OCI-LY3 (cell line): Measurements from ENCODE around the gene SBK3.

Experiments
- H2AFZ ChIP-seq: fragments of 200-600, 300-600 bp; shearing (Covaris generic); 2 replicates; pipeline ENCODE4 v1.6.0; 2014; ENCODE audit warnings: antibody characterized with exemption, low read depth, low read length
- H3K27ac ChIP-seq: fragments of 200-600, 300-600 bp; sonication (generic); 2 replicates; pipeline ENCODE4 v1.5.1; 2014; ENCODE audit warnings: mild to moderate bottlenecking, low read length, moderate library complexity, mixed read lengths
- H3K27me3 ChIP-seq: fragments of 200-600, 300-600 bp; sonication (generic); 2 replicates; pipeline ENCODE4 v1.6.1; 2014; ENCODE audit warnings: low read depth, low read length, mixed read lengths
- H3K36me3 ChIP-seq: fragments of 200-600, 300-600 bp; sonication (generic); replicated peaks from 2 replicates; pipeline ENCODE3; 2014; ENCODE audit warnings: low read depth, low read length, mixed read lengths
- H3K4me1 ChIP-seq: fragments of 300-600, 200-600 bp; sonication (generic); 2 replicates; pipeline ENCODE4 v1.6.1; 2014; ENCODE audit warnings: low read length, mixed read lengths
- H3K4me2 ChIP-seq: fragments of 200-600, 300-600 bp; sonication (generic); 2 replicates; pipeline ENCODE4 v1.6.1; 2014; ENCODE audit warnings: low read length, mixed read lengths
- H3K4me3 ChIP-seq: fragments of 300-600, 200-600 bp; sonication (generic); 2 replicates; pipeline ENCODE4 v1.5.1; 2014; ENCODE audit warnings: antibody characterized with exemption, mild to moderate bottlenecking, low read length, moderate library complexity
- H3K79me2 ChIP-seq: fragments of 300-600, 200-600 bp; shearing (Covaris generic); 2 replicates; pipeline ENCODE4 v1.6.1; 2014; ENCODE audit warnings: mild to moderate bottlenecking, low read length, mixed read lengths
- H3K9ac ChIP-seq: fragments of 300-600, 200-600 bp; shearing (Covaris generic); 2 replicates; pipeline ENCODE4 v1.6.0; 2014; ENCODE audit warnings: mild to moderate bottlenecking, low read length, moderate library complexity
- H3K9me3 ChIP-seq: fragments of 200-600, 300-600 bp; shearing (Covaris generic); 2 replicates; pipeline ENCODE4 v1.6.1; 2014; ENCODE audit warnings: low read length, mixed read lengths; ENCODE audit not compliant: insufficient read depth
- H4K20me1 ChIP-seq: fragments of 200-600, 300-600 bp; sonication (generic); 2 replicates; pipeline ENCODE4 v1.6.1; 2016; ENCODE audit warnings: low read length, mixed read lengths; ENCODE audit not compliant: insufficient read depth
- EZH2phosphoT487 ChIP-seq: fragments of 200-600 bp; shearing (Covaris generic); IDR thresholded peaks from 2 replicates; pipeline ENCODE4 v1.6.1; 2018; ENCODE audit warnings: antibody characterized with exemption, mixed run types, low read depth
- TF ChIP-seq, protein P1 (sequence below): fragments of 200-600, 300-600 bp; sonication (generic); IDR thresholded peaks from 2 replicates; pipeline ENCODE4 v1.5.1; 2014; ENCODE audit warnings: antibody characterized with exemption, low read length, low read depth

The SBK3 gene

DNA sequence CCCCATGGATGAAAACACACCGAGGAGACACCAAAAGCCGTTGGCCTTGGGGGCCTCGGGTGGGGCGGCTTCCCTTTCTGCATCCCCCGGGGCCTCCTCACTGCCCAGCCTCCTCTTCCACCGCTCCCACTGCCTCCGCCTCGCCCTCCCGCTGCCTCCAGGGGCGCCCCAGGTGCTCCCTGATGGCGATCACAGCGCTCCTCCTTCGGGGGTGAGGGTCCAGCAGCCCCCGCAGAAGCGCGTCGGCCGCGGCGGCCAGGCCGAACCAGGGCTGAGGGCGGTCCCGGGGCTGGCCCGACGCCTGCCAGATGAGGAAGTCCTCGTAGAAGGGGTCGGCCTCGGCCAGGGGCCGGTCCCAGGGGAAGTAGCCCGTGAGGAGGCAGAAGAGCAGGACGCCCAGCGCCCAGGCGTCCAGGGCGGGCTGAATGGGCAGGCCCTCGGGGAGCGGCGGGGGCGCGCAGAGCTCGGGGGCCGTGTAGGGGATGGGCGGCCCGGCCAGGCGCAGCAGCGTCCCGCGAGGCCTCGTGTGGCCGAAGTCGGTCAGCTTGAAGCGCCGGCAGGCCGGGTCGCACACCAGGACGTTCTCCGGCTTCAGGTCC, 15.6 kb downstream of the SBK3 start:
- H2AFZ ChIP-seq = no peak overlapping the region
- no peak overlapping the region for H3K9ac ChIP-seq
- H3K36me3 ChIP-seq = no peaks in the 10 kb centered on the region
- H3K9me3 ChIP-seq = no peaks in the 10 kb centered on the region
- H3K27ac ChIP-seq = no peak overlapping the region
- H3K4me2 ChIP-seq = no peak overlapping the region
- TF ChIP-seq EZH2phosphoT487 = no peak
- TF ChIP-seq, protein P1, sequence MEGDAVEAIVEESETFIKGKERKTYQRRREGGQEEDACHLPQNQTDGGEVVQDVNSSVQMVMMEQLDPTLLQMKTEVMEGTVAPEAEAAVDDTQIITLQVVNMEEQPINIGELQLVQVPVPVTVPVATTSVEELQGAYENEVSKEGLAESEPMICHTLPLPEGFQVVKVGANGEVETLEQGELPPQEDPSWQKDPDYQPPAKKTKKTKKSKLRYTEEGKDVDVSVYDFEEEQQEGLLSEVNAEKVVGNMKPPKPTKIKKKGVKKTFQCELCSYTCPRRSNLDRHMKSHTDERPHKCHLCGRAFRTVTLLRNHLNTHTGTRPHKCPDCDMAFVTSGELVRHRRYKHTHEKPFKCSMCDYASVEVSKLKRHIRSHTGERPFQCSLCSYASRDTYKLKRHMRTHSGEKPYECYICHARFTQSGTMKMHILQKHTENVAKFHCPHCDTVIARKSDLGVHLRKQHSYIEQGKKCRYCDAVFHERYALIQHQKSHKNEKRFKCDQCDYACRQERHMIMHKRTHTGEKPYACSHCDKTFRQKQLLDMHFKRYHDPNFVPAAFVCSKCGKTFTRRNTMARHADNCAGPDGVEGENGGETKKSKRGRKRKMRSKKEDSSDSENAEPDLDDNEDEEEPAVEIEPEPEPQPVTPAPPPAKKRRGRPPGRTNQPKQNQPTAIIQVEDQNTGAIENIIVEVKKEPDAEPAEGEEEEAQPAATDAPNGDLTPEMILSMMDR = no peak
- H3K4me3 ChIP-seq = no peak overlapping the region
- H3K27me3 ChIP-seq = no peaks in the 10 kb centered on the region
- no peaks in the 10 kb centered on the region for H3K4me1 ChIP-seq
- H3K79me2 ChIP-seq = no peaks in the 10 kb centered on the region
- H4K20me1 ChIP-seq = no peaks in the 10 kb centered on the region

GRCh38 chr19:55528030-55528803, 17.1 kb downstream of the SBK3 start:
- TF ChIP-seq, protein P1 = no peak
- no peak for TF ChIP-seq EZH2phosphoT487
- Histone ChIP-seq H3K27ac (no peak overlapping the region), H3K4me2 (no peak overlapping the region), H3K27me3 (peaks cover 3% of the 10 kb centered on the region; the same call in 1 of the 2 replicates), H3K4me1 (no peaks in the 10 kb centered on the region), H3K36me3 (no peaks in the 10 kb centered on the region), H3K9me3 (no peaks in the 10 kb centered on the region), H2AFZ (no peak overlapping the region), H3K9ac (no peak overlapping the region), H4K20me1 (no peaks in the 10 kb centered on the region), H3K79me2 (no peaks in the 10 kb centered on the region), H3K4me3 (no peak overlapping the region)

DNA sequence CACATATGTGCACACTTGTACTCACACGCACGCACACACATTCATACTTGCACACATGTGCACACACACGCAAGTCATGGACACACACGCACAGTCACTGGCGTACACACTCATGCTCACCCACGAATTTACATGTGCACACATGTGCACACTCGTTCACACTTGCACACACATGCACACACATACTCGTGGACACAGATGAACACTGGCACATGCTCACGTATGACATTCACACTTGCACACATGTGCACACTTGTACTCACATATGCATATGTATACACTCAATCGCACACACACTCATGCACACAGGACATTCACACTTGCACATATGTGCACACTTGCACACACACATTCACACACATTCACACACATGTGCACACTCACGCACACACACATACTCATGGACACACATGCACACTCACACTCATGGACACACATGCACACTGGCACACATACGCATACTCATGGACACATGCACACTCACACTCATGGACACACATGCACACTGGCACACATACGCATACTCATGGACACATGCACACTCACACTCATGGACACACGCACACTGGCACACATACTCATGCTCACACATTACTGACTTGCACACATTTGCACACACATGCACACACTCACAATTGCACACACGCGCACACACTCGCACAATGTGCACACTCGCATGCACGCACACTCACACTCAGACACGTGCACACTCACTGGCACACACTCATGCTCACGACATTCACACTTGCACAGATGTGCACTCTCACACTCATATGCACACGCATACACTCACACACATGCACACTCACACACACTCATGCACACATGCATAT, 17.9 kb downstream of the SBK3 start:
- Histone ChIP-seq H4K20me1 (no peaks in the 10 kb centered on the region), H3K79me2 (no peaks in the 10 kb centered on the region), H3K27me3 (peaks cover 3% of the 10 kb centered on the region; the same call in 1 of the 2 replicates), H3K27ac (no peak overlapping the region), H3K4me2 (no peak overlapping the region), H3K4me1 (no peaks in the 10 kb centered on the region), H2AFZ (no peak overlapping the region), H3K9ac (no peak overlapping the region), H3K9me3 (no peaks in the 10 kb centered on the region), H3K4me3 (no peak overlapping the region), H3K36me3 (no peaks in the 10 kb centered on the region)
- no peak for TF ChIP-seq EZH2phosphoT487
- TF ChIP-seq, protein P1 = no peak
